GM12873 (cell line): Measurements from ENCODE around the gene ATE1.

Source experiments
- TF ChIP-seq, protein P1 (sequence below): IDR thresholded peaks from 2 replicates; pipeline ENCODE4 v1.5.1; 2012; ENCODE audit warnings: low read depth, mild to moderate bottlenecking, moderate library complexity, low read length, control low read depth; ENCODE audit not compliant: insufficient read depth; ENCODE audit errors: missing control alignments

ATE1 gene

DNA sequence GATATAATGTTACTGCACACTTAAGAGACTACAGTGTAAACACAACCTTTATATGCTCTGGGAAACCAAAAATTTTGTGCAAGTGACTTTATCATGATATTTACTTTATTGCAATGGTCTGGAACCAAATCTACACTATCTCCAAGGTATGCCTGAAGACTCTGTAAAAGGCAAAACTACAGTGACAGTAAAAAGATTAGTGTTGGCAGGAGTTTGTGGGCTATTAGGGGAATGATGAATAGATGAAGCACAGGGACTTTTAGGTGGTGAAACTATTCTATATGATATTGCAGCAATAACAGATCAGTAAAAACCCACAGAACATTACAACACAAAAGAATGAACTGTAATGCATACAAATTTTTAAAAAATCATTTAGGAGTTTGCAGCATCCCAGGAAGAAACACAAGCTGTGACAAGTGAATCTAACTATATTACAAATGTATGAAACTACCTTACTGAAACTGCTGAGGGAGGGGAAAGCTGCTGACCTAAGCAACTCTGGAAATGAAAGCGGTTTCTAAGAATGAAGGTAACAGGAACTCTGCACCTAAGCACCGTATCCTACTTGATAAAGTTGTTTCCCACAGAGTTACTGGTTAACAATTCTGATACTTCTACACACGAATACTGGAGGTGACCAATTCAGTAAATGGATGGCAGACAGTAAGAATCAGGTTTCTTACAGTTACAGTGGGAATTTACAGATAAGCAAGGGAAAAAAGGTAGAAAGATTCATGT lies 82.6 kb downstream of the ATE1 start:
- TF ChIP-seq, protein P1, sequence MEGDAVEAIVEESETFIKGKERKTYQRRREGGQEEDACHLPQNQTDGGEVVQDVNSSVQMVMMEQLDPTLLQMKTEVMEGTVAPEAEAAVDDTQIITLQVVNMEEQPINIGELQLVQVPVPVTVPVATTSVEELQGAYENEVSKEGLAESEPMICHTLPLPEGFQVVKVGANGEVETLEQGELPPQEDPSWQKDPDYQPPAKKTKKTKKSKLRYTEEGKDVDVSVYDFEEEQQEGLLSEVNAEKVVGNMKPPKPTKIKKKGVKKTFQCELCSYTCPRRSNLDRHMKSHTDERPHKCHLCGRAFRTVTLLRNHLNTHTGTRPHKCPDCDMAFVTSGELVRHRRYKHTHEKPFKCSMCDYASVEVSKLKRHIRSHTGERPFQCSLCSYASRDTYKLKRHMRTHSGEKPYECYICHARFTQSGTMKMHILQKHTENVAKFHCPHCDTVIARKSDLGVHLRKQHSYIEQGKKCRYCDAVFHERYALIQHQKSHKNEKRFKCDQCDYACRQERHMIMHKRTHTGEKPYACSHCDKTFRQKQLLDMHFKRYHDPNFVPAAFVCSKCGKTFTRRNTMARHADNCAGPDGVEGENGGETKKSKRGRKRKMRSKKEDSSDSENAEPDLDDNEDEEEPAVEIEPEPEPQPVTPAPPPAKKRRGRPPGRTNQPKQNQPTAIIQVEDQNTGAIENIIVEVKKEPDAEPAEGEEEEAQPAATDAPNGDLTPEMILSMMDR: no peak

- TF ChIP-seq, protein P1: no peak
Measured at GRCh38 chr10:121844537-121844936, 83.3 kb downstream of the ATE1 start.

GRCh38 chr10:121843379-121843778 lies 84.5 kb downstream of the ATE1 start:
- TF ChIP-seq, protein P1: no peak

- TF ChIP-seq, protein P1: no peak
Measured at GRCh38 chr10:121841862-121842261, 86.0 kb downstream of the ATE1 start.

DNA sequence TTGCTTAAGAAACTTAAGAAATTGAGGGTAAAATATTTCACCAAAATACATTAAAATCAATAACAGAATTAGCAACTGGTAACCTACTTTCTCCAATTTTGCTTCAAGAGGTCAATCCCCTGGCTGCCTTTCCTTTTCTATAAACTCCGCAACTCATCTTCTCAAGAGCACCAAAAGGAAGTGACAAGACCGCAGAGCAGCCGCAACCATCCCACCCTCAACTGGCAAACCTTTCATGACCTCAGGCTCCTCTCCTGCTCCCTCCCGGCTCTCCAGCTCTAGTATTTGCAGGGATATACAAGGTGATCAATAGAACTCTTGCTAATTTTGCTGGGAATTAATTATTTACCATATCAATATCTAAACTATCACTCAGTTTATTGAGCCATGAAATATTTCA lies 88.9 kb downstream of the ATE1 start:
- TF ChIP-seq, protein P1: no peak

DNA sequence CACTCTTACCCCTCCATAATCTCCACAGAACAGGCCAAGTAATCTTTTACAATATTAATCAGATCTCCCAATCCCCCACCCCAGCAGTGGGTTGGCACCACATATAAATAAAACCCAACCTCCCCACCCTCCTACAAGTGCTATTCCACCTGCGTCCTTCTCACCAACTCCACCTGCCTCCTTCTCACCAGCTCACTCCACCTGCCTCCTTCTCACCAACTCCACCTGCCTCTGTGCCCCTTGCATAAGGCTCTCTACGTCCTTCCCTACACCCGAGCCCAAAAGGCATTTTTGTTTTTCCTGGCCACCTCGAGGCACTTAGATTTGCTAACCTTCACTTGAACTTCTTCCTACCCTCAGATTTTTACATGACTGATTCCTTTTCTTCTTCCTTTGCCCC lies 89.7 kb downstream of the ATE1 start:
- TF ChIP-seq, protein P1: no peak

DNA sequence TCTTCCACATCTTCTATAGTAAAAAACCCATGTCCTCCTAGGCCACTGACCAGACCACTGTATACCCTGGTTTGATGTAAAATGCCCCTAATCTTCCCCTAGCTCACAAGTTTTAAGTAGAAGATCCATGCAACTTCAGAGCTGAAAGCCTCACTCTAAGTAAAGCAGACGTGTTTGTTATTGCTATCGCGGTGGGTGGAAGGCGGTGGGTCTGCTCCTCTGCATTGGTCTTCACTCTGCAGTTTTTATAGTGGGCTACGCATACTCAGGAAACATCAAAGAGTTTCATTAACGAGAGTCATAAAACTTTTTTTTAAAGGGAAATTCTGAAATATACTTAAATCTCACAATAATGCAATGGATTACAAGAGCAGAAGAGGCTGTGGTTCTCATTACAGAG lies 91.7 kb downstream of the ATE1 start:
- TF ChIP-seq, protein P1: no peak
